K562 (cell line): ENCODE data around the gene FGFR1OP2. TPM values are rescaled to one million over a fixed set of nuclear protein-coding genes. Genes with fewer than 3 reads are reported as not detected.
A peak's percentile ranks its signal among the peaks of the same experiment; 100 is the strongest.

Experiments used
- ATAC-seq: fragments of 200-7000 bp; cut with Tn5 transposase; 3 replicates; pipeline ENCODE4 v1.9.1; 2020; ENCODE audit warnings: moderate library complexity
- BruUV-seq: library from RNA; stranded (reverse); fragments of 400-500 nt; replicated peaks from 2 replicates; lab custom pipeline; 2021; lab: Mats Ljungman, UMichigan
- CTCF ChIA-PET: fragments of 300-600 bp; formaldehyde crosslinking; extraction: SDS; loops from one replicate; lab custom pipeline; 2021; ENCODE audit warnings: low intra/inter-chr PET ratio; lab: Yijun Ruan, JAX
- POLR2A ChIA-PET: fragments of 300-600, 350-650 bp; sonication (Branson Sonifier 250); formaldehyde crosslinking; extraction: SDS; loops from one replicate; lab custom pipeline; 2021; ENCODE audit warnings: antibody characterized with exemption, inconsistent platforms; lab: Yijun Ruan, JAX
- DNase-seq, 4 experiments: peaks; one replicate each; pipeline versions ENCODE4 v3.0.0 to v3.0.0-alpha.2; 2011 to 2018; ENCODE audit warnings: low spot score in 3 of 4, mixed read lengths in 3 of 4; ENCODE audit errors: extremely low read depth in 1 of 4
- FAIRE-seq: peaks from 2 replicates; lab custom pipeline; 2011; peaks lifted over from hg19 to GRCh38; lab: Jason Lieb, UNC
- H2AFZ ChIP-seq: 2 replicates; pipeline ENCODE4 v1.6.0; 2011; ENCODE audit warnings: low read depth, low read length, control low read depth, inconsistent platforms
- H3K27ac ChIP-seq: fragments of 200-600 bp; 3 replicates; pipeline ENCODE4 v1.8.0; 2011; ENCODE audit warnings: low read depth, mild to moderate bottlenecking, control low read depth, inconsistent platforms, low read length, moderate library complexity, mixed read lengths; ENCODE audit errors: extremely low read depth
- H3K27me3 ChIP-seq, 2 experiments: fragments of 300-600 bp in 1 of 2; 2 replicates in 1 of 2; 3 replicates in 1 of 2; pipeline versions ENCODE4 v1.6.0 to v1.8.0; 2011; ENCODE audit warnings: inconsistent platforms in 2 of 2, low read length in 2 of 2, mild to moderate bottlenecking in 1 of 2, mixed read lengths in 1 of 2, moderate library complexity in 1 of 2; ENCODE audit not compliant: control insufficient read depth in 2 of 2, insufficient read depth in 2 of 2
- H3K36me3 ChIP-seq: fragments of 300-600 bp; 3 replicates; pipeline ENCODE4 v1.8.0; 2011; ENCODE audit warnings: mild to moderate bottlenecking, low read length, inconsistent platforms; ENCODE audit not compliant: control insufficient read depth, insufficient read depth
- H3K4me1 ChIP-seq, 2 experiments: fragments of 200-600 bp in 1 of 2; replicated peaks in 1 of 2; 2 replicates in 1 of 2; 3 replicates in 1 of 2; pipeline versions ENCODE4 v1.5.1 to v1.8.0; 2011; ENCODE audit warnings: inconsistent platforms in 2 of 2, low read length in 2 of 2, mild to moderate bottlenecking in 1 of 2, mixed read lengths in 1 of 2, moderate library complexity in 1 of 2; ENCODE audit not compliant: control insufficient read depth in 2 of 2, insufficient read depth in 2 of 2
- H3K4me2 ChIP-seq: 2 replicates; pipeline ENCODE4 v1.6.1; 2011; ENCODE audit warnings: low read length, control low read depth, inconsistent platforms, mixed read lengths; ENCODE audit not compliant: insufficient read depth
- H3K4me3 ChIP-seq: fragments of 200-600 bp; sonication (generic), shearing (Covaris generic); 2 replicates; pipeline ENCODE4 v1.5.1; 2016; ENCODE audit warnings: control low read depth, inconsistent platforms
- H3K79me2 ChIP-seq: fragments of 200-600 bp; 3 replicates; pipeline ENCODE4 v1.8.0; 2011; ENCODE audit warnings: low read length, inconsistent platforms; ENCODE audit not compliant: control insufficient read depth, insufficient read depth
- H3K9ac ChIP-seq, 2 experiments: 2 replicates each; pipeline versions ENCODE4 v1.6.0 to v1.6.1; 2011; ENCODE audit warnings: low read depth in 2 of 2, low read length in 2 of 2, control low read depth in 1 of 2, inconsistent platforms in 1 of 2, mild to moderate bottlenecking in 1 of 2, mixed read lengths in 1 of 2; ENCODE audit not compliant: insufficient read depth in 1 of 2
- H3K9me1 ChIP-seq: one replicate; pipeline ENCODE4 v1.6.0; 2011; ENCODE audit warnings: inconsistent platforms, mild to moderate bottlenecking, low read length, moderate library complexity; ENCODE audit not compliant: control insufficient read depth, insufficient read depth
- H3K9me3 ChIP-seq: replicated peaks from 2 replicates; pipeline ENCODE4 v1.5.1; 2011; ENCODE audit warnings: low read depth, low read length, inconsistent platforms; ENCODE audit not compliant: control insufficient read depth, insufficient read depth
- H4K20me1 ChIP-seq: replicated peaks from 2 replicates; pipeline ENCODE4 v1.6.1; 2011; ENCODE audit warnings: low read length, inconsistent platforms, mixed read lengths; ENCODE audit not compliant: control insufficient read depth, insufficient read depth
- ARID3A ChIP-seq: IDR thresholded peaks from 2 replicates; pipeline ENCODE4 v1.6.1; 2012; ENCODE audit warnings: low read depth, low read length, improper control_type of control experiment, borderline replicate concordance
- JUN ChIP-seq, 2 experiments: sonication (generic) in 1 of 2; formaldehyde crosslinking in 1 of 2; IDR thresholded peaks; 2 replicates each; pipeline versions ENCODE4 v1.6.1 to v1.8.0; 2012 to 2022; ENCODE audit warnings: borderline replicate concordance in 2 of 2, mild to moderate bottlenecking in 2 of 2, improper control_type of control experiment in 1 of 2, low read depth in 1 of 2, low read length in 1 of 2, missing genetic modification reagents in 1 of 2
- PKNOX1 ChIP-seq: fragments of 450-650 bp; IDR thresholded peaks from 2 replicates; pipeline ENCODE4 v1.6.1; 2016
- RUNX1 ChIP-seq: sonication (generic); IDR thresholded peaks from 2 replicates; pipeline ENCODE4 v1.6.1; 2016; ENCODE audit warnings: antibody characterized with exemption, low read depth
- SIN3A ChIP-seq, 2 experiments: fragments of 150-350 bp in 1 of 2; IDR thresholded peaks; 2 replicates each; pipeline ENCODE4 v1.6.1; 2011 to 2016; ENCODE audit warnings: borderline replicate concordance in 2 of 2, low read depth in 2 of 2, low read length in 2 of 2, mild to moderate bottlenecking in 2 of 2, moderate library complexity in 2 of 2; ENCODE audit not compliant: control insufficient read depth in 1 of 2
- SMARCA4 ChIP-seq: fragments of 450-650 bp; IDR thresholded peaks from 2 replicates; pipeline ENCODE4 v1.6.1; 2016
- TAF9B ChIP-seq: fragments of 450-650 bp; IDR thresholded peaks from 2 replicates; pipeline ENCODE4 v1.6.1; 2018; ENCODE audit warnings: mild to moderate bottlenecking; ENCODE audit not compliant: partially characterized antibody
- TGIF2 ChIP-seq: sonication (generic); formaldehyde crosslinking; IDR thresholded peaks from 2 replicates; pipeline ENCODE4 v1.8.1; 2022; ENCODE audit warnings: mild to moderate bottlenecking, missing genetic modification reagents, moderate library complexity
- ZFX ChIP-seq: sonication (generic); formaldehyde crosslinking; IDR thresholded peaks from 2 replicates; pipeline ENCODE4 v1.8.0; 2022; ENCODE audit warnings: mild to moderate bottlenecking, missing genetic modification reagents, moderate library complexity
- ZKSCAN8 ChIP-seq: fragments of 200-800 bp; sonication (Bioruptor generic); IDR thresholded peaks from 2 replicates; pipeline ENCODE4 v1.6.1; 2016; ENCODE audit warnings: missing genetic modification characterization, missing compliant biosample characterization
- ZNF395 ChIP-seq: fragments of 200-800 bp; sonication (Bioruptor generic); IDR thresholded peaks from 2 replicates; pipeline ENCODE4 v1.6.1; 2017; ENCODE audit warnings: missing genetic modification characterization, missing compliant biosample characterization
- ZNF766 ChIP-seq: fragments of 200-800 bp; sonication (Bioruptor generic); conservative IDR thresholded peaks from 2 replicates; pipeline ENCODE4 v1.6.1; 2016; ENCODE audit warnings: missing genetic modification characterization, missing compliant biosample characterization
- WGBS: fragments of 100-300 bp; shearing (Covaris generic); methylation state at CpG from one replicate; pipeline ENCODE4 v1.1.6; 2016; ENCODE audit warnings: low coverage, mixed read lengths; ENCODE audit not compliant: insufficient coverage; ENCODE audit errors: missing lambda C conversion rate; 5-methylcytosine and 5-hydroxymethylcytosine counted together
- in situ Hi-C: fragments of 300-500 bp; cut with MboI; formaldehyde crosslinking; loops from 4 replicates; pipeline ENCODE4 v1.15.0; 2018; ENCODE audit warnings: inconsistent platforms, mixed read lengths
- intact Hi-C: fragments of 100-400 bp; cut with micrococcal nuclease; formaldehyde crosslinking; loops from 2 replicates; pipeline ENCODE4 v1.14.2; 2022
- polyA plus RNA-seq, 8 experiments: library from polyadenylated mRNA; depleted of rRNA in 4 of 8; stranded (reverse) in 5 of 8; unstranded in 3 of 8; fragments of >200 nt; fragmentation: Nextera tagmentation in 2 of 8; fragmentation: Illumina TruSeq in 1 of 8; extraction: Ambion mirVana in 2 of 8; extraction: Trizol in 1 of 8; gene quantifications; 2 replicates each; pipeline versions ENCODE4 v1.2.1 to v1.2.3, GENCODE V29; 2011 to 2014; ENCODE audit warnings: inconsistent platforms in 1 of 8, missing spikeins in 1 of 8
- total RNA-seq, 7 experiments: library from RNA; depleted of rRNA in 6 of 7; stranded (reverse); fragments of >200 nt in 6 of 7; fragmentation: Illumina TruSeq in 2 of 7; extraction: Trizol in 2 of 7; gene quantifications; 2 replicates each; pipeline versions ENCODE4 v1.2.1 to v1.2.3, GENCODE V29; 2011 to 2021; ENCODE audit warnings: low replicate concordance in 1 of 7

The FGFR1OP2 gene
- total and polyA plus RNA-seq, 9 of the 15 experiments (the other 6 are each of a cell fraction or from before 2014, with no cell fraction given): 31.6 to 49.0 (median 37.1) TPM

- TF ChIP-seq TAF9B: peak; percentile 46
- no peak for TF ChIP-seq ZKSCAN8 (CRISPR knock-in tag)
- TF ChIP-seq SIN3A (IDR thresholded peaks at IDR 0.05; ENCODE audit: borderline replicate concordance in 2 of 2, control insufficient read depth in 1 of 2, low read depth in 2 of 2, low read length in 2 of 2): peak; percentile 85 to 93
- TF ChIP-seq TGIF2 (CRISPR knock-in tag): peak; percentile 73; the same call in 1 of the 2 replicates
- TF ChIP-seq RUNX1: no peak
- peak; percentile 21; the same call in 1 of the 2 replicates for TF ChIP-seq JUN (IDR thresholded peaks at IDR 0.05; ENCODE audit: borderline replicate concordance, low read depth, low read length)
- no peak for TF ChIP-seq JUN (CRISPR knock-in tag; IDR thresholded peaks at IDR 0.05; ENCODE audit: borderline replicate concordance)
These were observed 2.5 kb upstream of the FGFR1OP2 start (continued) for GRCh38 chr12:26935636-26936378.

GRCh38 chr12:26936559-26937442, 1.5 kb upstream of the FGFR1OP2 start:
- Histone ChIP-seq H3K27ac (peak overlapping the region; percentile 95), H3K9ac (peak overlapping the region in 1 of 2 experiments; percentile 94; a peak in 3 of 4 replicates), H3K27me3 (no peaks in the 10 kb centered on the region), H3K79me2 (peaks cover 94% of the 10 kb centered on the region), H3K4me2 (peak overlapping the region; percentile 98), H2AFZ (peak overlapping the region; percentile 88), H4K20me1 (0 out of 2 replicates have a peak, but pooled peaks cover 5% of the 10 kb centered on the region), H3K4me1 (peaks cover 0 to 20% of the 10 kb centered on the region in 2 experiments; a peak in 3 of 5 replicates), H3K4me3 (peak overlapping the region; percentile 84), H3K36me3 (peaks cover 35% of the 10 kb centered on the region), H3K9me1 (no peaks in the 10 kb centered on the region), H3K9me3 (no peaks in the 10 kb centered on the region)
- CTCF ChIA-PET: no interaction called here
- POLR2A ChIA-PET: interaction anchor here (0.9 to 1.2 kb wide), 2 partner anchors 10 to 32 kb away, joined by 3 read pairs; no protein-coding TSS in a partner anchor
- in situ Hi-C loops (loop anchor here (5.0 kb wide), 1 partner anchor 76 kb away; the partner anchor contains the start of gene TM7SF3), intact Hi-C loops (loop anchor here (2.0 kb wide), 1 partner anchor 78 kb away; the partner anchor contains the start of gene TM7SF3)
- ATAC-seq (no peak), DNase-seq (peak in 2 of 4 experiments; percentile 14 to 31), FAIRE-seq (peak; percentile 26)
- WGBS: 0% methylated on average over 8 of the region's 8 CpGs
- BruUV-seq: no TSS peak
- TF ChIP-seq SMARCA4 (peak; percentile 37; the same call in 1 of the 2 replicates), PKNOX1 (peak; percentile 64), ZNF766 (0 out of 2 replicates have a peak, but pooled peaks have one; percentile 38), ZFX (CRISPR knock-in tag) (0 out of 2 replicates have a peak, but pooled peaks have one; percentile 18), ARID3A (0 out of 2 replicates have a peak, but pooled peaks have one; percentile 11), ZNF395 (CRISPR knock-in tag) (peak; percentile 62; the same call in 1 of the 2 replicates)
